ENCODE data around the gene GZMM. TPM values are rescaled to one million over a fixed set of nuclear protein-coding genes. Genes with fewer than 3 reads are reported as not detected.

Gene GZMM
- total and polyA plus RNA-seq, 2 of the 13 experiments (the other 11 are each of a cell fraction or from before 2014, with no cell fraction given), result 0.07 TPM; not detected in 1

- TF ChIP-seq ARID4A (CRISPR knock-in tag; IDR thresholded peaks at IDR 0.05; ENCODE audit: borderline replicate concordance) (peak; percentile 76), HDAC1 (CRISPR knock-in tag; IDR thresholded peaks at IDR 0.05) (peak; percentile 56; the same call in 1 of the 2 replicates), ZFY (CRISPR knock-in tag; IDR thresholded peaks at IDR 0.05) (peak; percentile 85), HDAC6 (IDR thresholded peaks at IDR 0.05; ENCODE audit: low read depth, low read length) (no peak), ZSCAN30 (CRISPR knock-in tag; IDR thresholded peaks at IDR 0.05) (0 out of 2 replicates have a peak, but pooled peaks have one; percentile 16), MYPOP (CRISPR knock-in tag; IDR thresholded peaks at IDR 0.05) (peak; percentile 61; the same call in 1 of the 2 replicates), SNAI1 (CRISPR knock-in tag; IDR thresholded peaks at IDR 0.05; ENCODE audit: borderline replicate concordance) (no peak; the same call in 1 of the 2 replicates), CEBPG (CRISPR knock-in tag; IDR thresholded peaks at IDR 0.05) (no peak), ZNF235 (CRISPR knock-in tag; IDR thresholded peaks at IDR 0.05; ENCODE audit: borderline replicate concordance) (0 out of 2 replicates have a peak, but pooled peaks have one; percentile 54), ZNF746 (CRISPR knock-in tag; IDR thresholded peaks at IDR 0.05) (peak; percentile 32; the same call in 1 of the 2 replicates), CREB1 (IDR thresholded peaks at IDR 0.05) (peak; percentile 77; the same call in 1 of the 2 replicates), CREB1 (CRISPR knock-in tag; IDR thresholded peaks at IDR 0.05) (no peak), PHF5A (CRISPR knock-in tag; IDR thresholded peaks at IDR 0.05; ENCODE audit: low read depth, unreplicated experiment) (peak; percentile 64), PHF21A (CRISPR knock-in tag; IDR thresholded peaks at IDR 0.05) (peak; percentile 58; the same call in 1 of the 2 replicates), JUND (CRISPR knock-in tag; IDR thresholded peaks at IDR 0.05) (peak; percentile 41; the same call in 1 of the 2 replicates), ZNF703 (CRISPR knock-in tag; IDR thresholded peaks at IDR 0.05; ENCODE audit: borderline replicate concordance) (no peak)
- TF ChIP-seq, protein P1, sequence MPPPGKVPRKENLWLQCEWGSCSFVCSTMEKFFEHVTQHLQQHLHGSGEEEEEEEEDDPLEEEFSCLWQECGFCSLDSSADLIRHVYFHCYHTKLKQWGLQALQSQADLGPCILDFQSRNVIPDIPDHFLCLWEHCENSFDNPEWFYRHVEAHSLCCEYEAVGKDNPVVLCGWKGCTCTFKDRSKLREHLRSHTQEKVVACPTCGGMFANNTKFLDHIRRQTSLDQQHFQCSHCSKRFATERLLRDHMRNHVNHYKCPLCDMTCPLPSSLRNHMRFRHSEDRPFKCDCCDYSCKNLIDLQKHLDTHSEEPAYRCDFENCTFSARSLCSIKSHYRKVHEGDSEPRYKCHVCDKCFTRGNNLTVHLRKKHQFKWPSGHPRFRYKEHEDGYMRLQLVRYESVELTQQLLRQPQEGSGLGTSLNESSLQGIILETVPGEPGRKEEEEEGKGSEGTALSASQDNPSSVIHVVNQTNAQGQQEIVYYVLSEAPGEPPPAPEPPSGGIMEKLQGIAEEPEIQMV (CRISPR knock-in tag; IDR thresholded peaks at IDR 0.05; ENCODE audit: low read depth), result 0 out of 2 replicates have a peak, but pooled peaks have one; percentile 75
- TF ChIP-seq, protein P2, sequence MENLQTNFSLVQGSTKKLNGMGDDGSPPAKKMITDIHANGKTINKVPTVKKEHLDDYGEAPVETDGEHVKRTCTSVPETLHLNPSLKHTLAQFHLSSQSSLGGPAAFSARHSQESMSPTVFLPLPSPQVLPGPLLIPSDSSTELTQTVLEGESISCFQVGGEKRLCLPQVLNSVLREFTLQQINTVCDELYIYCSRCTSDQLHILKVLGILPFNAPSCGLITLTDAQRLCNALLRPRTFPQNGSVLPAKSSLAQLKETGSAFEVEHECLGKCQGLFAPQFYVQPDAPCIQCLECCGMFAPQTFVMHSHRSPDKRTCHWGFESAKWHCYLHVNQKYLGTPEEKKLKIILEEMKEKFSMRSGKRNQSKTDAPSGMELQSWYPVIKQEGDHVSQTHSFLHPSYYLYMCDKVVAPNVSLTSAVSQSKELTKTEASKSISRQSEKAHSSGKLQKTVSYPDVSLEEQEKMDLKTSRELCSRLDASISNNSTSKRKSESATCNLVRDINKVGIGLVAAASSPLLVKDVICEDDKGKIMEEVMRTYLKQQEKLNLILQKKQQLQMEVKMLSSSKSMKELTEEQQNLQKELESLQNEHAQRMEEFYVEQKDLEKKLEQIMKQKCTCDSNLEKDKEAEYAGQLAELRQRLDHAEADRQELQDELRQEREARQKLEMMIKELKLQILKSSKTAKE (CRISPR knock-in tag; IDR thresholded peaks at IDR 0.05; ENCODE audit: borderline replicate concordance), result peak; percentile 16; the same call in 1 of the 2 replicates
- TF ChIP-seq, protein P3, sequence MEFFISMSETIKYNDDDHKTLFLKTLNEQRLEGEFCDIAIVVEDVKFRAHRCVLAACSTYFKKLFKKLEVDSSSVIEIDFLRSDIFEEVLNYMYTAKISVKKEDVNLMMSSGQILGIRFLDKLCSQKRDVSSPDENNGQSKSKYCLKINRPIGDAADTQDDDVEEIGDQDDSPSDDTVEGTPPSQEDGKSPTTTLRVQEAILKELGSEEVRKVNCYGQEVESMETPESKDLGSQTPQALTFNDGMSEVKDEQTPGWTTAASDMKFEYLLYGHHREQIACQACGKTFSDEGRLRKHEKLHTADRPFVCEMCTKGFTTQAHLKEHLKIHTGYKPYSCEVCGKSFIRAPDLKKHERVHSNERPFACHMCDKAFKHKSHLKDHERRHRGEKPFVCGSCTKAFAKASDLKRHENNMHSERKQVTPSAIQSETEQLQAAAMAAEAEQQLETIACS (CRISPR knock-in tag; IDR thresholded peaks at IDR 0.05), result peak; percentile 97
Measured at GRCh38 chr19:572140-572742, 28.4 kb downstream of the GZMM start, which contains the start of gene BSG (continued).

All from HepG2 (cell line).